Thoracic aorta (tissue), 2 donors: ENCODE measurements around the gene CUEDC1. TPM values are rescaled to one million over a fixed set of nuclear protein-coding genes. Genes with fewer than 3 reads are reported as not detected.

Source experiments
- ATAC-seq: fragments of 150-250 bp; one replicate; pipeline ENCODE4 v1.8.0; 2017; ENCODE audit warnings: low read depth; ENCODE audit not compliant: insufficient number of reproducible peaks, low FRiP score
- DNase-seq: peaks from one replicate; pipeline ENCODE4 v3.0.0-alpha.2; 2020; ENCODE audit warnings: low spot score
- H3K27ac ChIP-seq, 2 donors: fragments of 200-600 bp; sonication (generic); 1 replicate in 1 of 2; 2 replicates in 1 of 2; pipeline ENCODE4 v1.5.1; 2016; ENCODE audit warnings: mild to moderate bottlenecking in 2 of 2, moderate library complexity in 2 of 2
- H3K27me3 ChIP-seq: fragments of 200-600 bp; sonication (generic); replicated peaks from 2 replicates; pipeline ENCODE4 v1.6.0; 2016; ENCODE audit warnings: mild to moderate bottlenecking; ENCODE audit not compliant: insufficient read depth
- H3K36me3 ChIP-seq: fragments of 200-600 bp; sonication (generic); one replicate; pipeline ENCODE4 v1.5.1; 2016
- H3K4me1 ChIP-seq, 2 donors: fragments of 200-600 bp; sonication (generic); 1 replicate in 1 of 2; 2 replicates in 1 of 2; pipeline versions ENCODE4 v1.5.1 to v1.6.0; 2016; ENCODE audit warnings: low read depth in 2 of 2, mild to moderate bottlenecking in 1 of 2; ENCODE audit not compliant: control insufficient read depth in 1 of 2
- H3K4me3 ChIP-seq: fragments of 200-600 bp; sonication (generic); 2 replicates; pipeline ENCODE4 v1.5.1; 2016; ENCODE audit warnings: mild to moderate bottlenecking
- H3K9me3 ChIP-seq: fragments of 200-600 bp; sonication (generic); 2 replicates; pipeline ENCODE4 v1.5.1; 2016
- total RNA-seq, 2 donors: library from RNA; depleted of rRNA; stranded (reverse); fragments of >200 nt; gene quantifications; one replicate each; pipeline versions ENCODE4 v1.1.0 to v1.2.3, GENCODE V29; 2016
- TF ChIP-seq, protein P1 (sequence below): fragments of 200-600 bp; sonication (generic); IDR thresholded peaks from one replicate; pipeline ENCODE4 v1.5.1; 2019; ENCODE audit warnings: antibody characterized with exemption

The CUEDC1 gene, protein sequence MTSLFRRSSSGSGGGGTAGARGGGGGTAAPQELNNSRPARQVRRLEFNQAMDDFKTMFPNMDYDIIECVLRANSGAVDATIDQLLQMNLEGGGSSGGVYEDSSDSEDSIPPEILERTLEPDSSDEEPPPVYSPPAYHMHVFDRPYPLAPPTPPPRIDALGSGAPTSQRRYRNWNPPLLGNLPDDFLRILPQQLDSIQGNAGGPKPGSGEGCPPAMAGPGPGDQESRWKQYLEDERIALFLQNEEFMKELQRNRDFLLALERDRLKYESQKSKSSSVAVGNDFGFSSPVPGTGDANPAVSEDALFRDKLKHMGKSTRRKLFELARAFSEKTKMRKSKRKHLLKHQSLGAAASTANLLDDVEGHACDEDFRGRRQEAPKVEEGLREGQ
- total RNA-seq, result 10 to 100 TPM; 32.7 to 93.1 TPM

DNA sequence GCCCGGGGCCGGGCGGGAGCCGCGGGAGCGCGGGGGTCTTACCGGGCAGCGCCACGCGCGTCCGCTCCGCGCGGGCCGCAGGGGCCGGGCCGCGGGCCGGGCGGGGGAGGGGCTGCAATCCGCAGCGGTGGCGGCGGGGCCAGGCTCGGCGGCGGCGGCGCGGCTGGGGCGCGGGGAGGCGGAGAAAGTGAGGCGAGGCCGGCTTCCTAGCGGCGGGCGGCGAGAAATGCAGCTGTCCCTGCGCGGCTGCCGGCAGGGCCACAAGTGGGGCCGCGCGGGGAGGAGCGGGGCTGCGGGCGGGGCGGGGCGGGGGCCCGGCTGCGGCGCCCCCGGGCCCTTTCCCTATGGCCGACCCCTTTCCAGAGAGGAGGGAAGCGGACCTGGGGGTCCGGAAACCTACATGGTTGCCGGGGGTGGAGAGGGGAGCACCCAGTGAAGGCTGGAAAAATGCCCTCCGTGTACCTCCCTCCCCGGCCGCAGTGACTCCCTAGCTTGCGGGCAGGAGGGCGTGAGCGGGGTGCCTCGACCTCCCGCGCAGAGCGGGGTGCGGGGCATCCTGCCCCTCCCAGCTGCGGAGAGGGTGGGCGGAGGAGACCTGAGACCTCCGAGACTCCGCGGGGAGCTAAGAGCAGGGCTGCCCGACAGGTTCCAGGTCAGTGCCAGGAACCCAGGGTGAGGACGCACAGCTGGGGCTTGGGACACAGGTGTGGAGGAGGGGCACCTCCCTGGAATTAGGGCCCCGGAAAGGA, at the start of gene CUEDC1:
TSS of gene CUEDC1 (minus strand) at position 230 of the 749 bp plus-strand sequence. CDS start 69,848 bp downstream, outside the sequence.
- TF ChIP-seq, protein P1, sequence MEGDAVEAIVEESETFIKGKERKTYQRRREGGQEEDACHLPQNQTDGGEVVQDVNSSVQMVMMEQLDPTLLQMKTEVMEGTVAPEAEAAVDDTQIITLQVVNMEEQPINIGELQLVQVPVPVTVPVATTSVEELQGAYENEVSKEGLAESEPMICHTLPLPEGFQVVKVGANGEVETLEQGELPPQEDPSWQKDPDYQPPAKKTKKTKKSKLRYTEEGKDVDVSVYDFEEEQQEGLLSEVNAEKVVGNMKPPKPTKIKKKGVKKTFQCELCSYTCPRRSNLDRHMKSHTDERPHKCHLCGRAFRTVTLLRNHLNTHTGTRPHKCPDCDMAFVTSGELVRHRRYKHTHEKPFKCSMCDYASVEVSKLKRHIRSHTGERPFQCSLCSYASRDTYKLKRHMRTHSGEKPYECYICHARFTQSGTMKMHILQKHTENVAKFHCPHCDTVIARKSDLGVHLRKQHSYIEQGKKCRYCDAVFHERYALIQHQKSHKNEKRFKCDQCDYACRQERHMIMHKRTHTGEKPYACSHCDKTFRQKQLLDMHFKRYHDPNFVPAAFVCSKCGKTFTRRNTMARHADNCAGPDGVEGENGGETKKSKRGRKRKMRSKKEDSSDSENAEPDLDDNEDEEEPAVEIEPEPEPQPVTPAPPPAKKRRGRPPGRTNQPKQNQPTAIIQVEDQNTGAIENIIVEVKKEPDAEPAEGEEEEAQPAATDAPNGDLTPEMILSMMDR, result peak; percentile 30
- Histone ChIP-seq H3K36me3 (no peaks in the 10 kb centered on the region), H3K27me3 (no peaks in the 10 kb centered on the region), H3K27ac (peak within 1 kb of the TSS; percentile 95 to 96), H3K9me3 (no peaks in the 10 kb centered on the region), H3K4me3 (peak within 1 kb of the TSS; percentile 89), H3K4me1 (peaks cover 9 to 48% of the 10 kb centered on the region in 2 donors)
- no peak for DNase-seq
- peak; percentile 52 for ATAC-seq

GRCh38 chr17:58004060-58004459, 48.8 kb upstream of the CUEDC1 start:
- Histone ChIP-seq H3K4me3 (no peak overlapping the region), H3K4me1 (peaks cover 10 to 50% of the 10 kb centered on the region in 2 donors), H3K36me3 (peaks cover 34% of the 10 kb centered on the region), H3K27me3 (no peaks in the 10 kb centered on the region), H3K9me3 (no peaks in the 10 kb centered on the region), H3K27ac (no peak overlapping the region)
- TF ChIP-seq, protein P1, result no peak
- DNase-seq, result no peak
- no peak for ATAC-seq

GRCh38 chr17:58002973-58003372, 47.8 kb upstream of the CUEDC1 start:
- ATAC-seq (no peak), DNase-seq (no peak)
- H3K9me3 ChIP-seq, result no peaks in the 10 kb centered on the region
- no peak overlapping the region for H3K27ac ChIP-seq
- H3K36me3 ChIP-seq, result peaks cover 34% of the 10 kb centered on the region
- H3K27me3 ChIP-seq, result no peaks in the 10 kb centered on the region
- TF ChIP-seq, protein P1, result no peak
- peaks cover 10 to 45% of the 10 kb centered on the region in 2 donors for H3K4me1 ChIP-seq
- no peak overlapping the region for H3K4me3 ChIP-seq

DNA sequence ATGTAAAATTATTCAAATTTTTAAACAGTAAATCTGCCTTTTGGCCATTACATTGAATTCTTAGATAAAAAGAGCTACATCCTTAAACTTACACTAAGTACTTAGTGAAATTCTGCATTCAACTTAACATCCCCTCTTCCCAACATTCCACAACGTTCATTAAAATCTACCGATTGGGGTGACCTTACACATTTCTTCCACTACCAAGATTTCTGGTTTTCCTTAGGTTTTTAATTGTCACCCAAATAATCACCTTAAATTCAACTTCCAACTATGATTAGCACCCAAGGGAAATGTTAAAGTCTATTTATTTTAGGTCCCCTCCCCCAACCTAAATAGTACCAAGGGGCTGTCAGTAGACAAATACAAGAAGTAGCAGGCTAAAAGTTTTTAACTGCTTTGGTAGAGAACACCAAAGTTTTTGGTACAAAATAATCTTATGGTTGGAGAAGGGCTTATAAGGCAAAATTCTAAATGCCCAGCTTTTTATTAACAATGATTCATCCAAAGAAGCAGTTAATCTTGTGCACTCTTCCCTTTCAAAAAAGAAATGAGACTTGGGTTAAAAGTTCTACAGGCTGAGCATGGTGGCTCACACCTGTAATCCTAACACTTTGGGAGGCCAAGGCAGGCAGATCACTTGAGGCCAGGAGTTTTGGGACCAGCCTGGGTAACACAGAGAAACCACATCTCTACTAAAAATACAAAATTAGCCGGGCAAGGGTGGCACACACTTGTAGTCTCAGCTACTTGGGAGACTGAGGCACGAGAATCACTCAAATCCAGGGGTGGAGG, 47.1 kb upstream of the CUEDC1 start:
- no peak for DNase-seq
- ATAC-seq, result no peak
- Histone ChIP-seq H3K27me3 (no peaks in the 10 kb centered on the region), H3K4me3 (no peak overlapping the region), H3K9me3 (no peaks in the 10 kb centered on the region), H3K27ac (no peak overlapping the region), H3K4me1 (peaks cover 10 to 42% of the 10 kb centered on the region in 2 donors), H3K36me3 (peaks cover 34% of the 10 kb centered on the region)
- TF ChIP-seq, protein P1, result no peak
